K562 (cell line): ENCODE data around the gene FAM83G. TPM values are rescaled to one million over a fixed set of nuclear protein-coding genes. Genes with fewer than 3 reads are reported as not detected.

Experiments
- ATAC-seq: fragments of 200-7000 bp; cut with Tn5 transposase; 3 replicates; pipeline ENCODE4 v1.9.1; 2020; ENCODE audit warnings: moderate library complexity
- BruUV-seq: library from RNA; stranded (reverse); fragments of 400-500 nt; replicated peaks from 2 replicates; lab custom pipeline; 2021; lab: Mats Ljungman, UMichigan
- CTCF ChIA-PET: fragments of 300-600 bp; formaldehyde crosslinking; extraction: SDS; loops from one replicate; lab custom pipeline; 2021; ENCODE audit warnings: low intra/inter-chr PET ratio; lab: Yijun Ruan, JAX
- POLR2A ChIA-PET: fragments of 300-600, 350-650 bp; sonication (Branson Sonifier 250); formaldehyde crosslinking; extraction: SDS; loops from one replicate; lab custom pipeline; 2021; ENCODE audit warnings: antibody characterized with exemption, inconsistent platforms; lab: Yijun Ruan, JAX
- DNase-seq, 4 experiments: peaks; one replicate each; pipeline versions ENCODE4 v3.0.0 to v3.0.0-alpha.2; 2011 to 2018; ENCODE audit warnings: low spot score in 3 of 4, mixed read lengths in 3 of 4; ENCODE audit errors: extremely low read depth in 1 of 4
- FAIRE-seq: peaks from 2 replicates; lab custom pipeline; 2011; peaks lifted over from hg19 to GRCh38; lab: Jason Lieb, UNC
- H2AFZ ChIP-seq: 2 replicates; pipeline ENCODE4 v1.6.0; 2011; ENCODE audit warnings: low read depth, low read length, control low read depth, inconsistent platforms
- H3K27ac ChIP-seq: fragments of 200-600 bp; 3 replicates; pipeline ENCODE4 v1.8.0; 2011; ENCODE audit warnings: low read depth, mild to moderate bottlenecking, control low read depth, inconsistent platforms, low read length, moderate library complexity, mixed read lengths; ENCODE audit errors: extremely low read depth
- H3K27me3 ChIP-seq, 2 experiments: fragments of 300-600 bp in 1 of 2; 2 replicates in 1 of 2; 3 replicates in 1 of 2; pipeline versions ENCODE4 v1.6.0 to v1.8.0; 2011; ENCODE audit warnings: inconsistent platforms in 2 of 2, low read length in 2 of 2, mild to moderate bottlenecking in 1 of 2, mixed read lengths in 1 of 2, moderate library complexity in 1 of 2; ENCODE audit not compliant: control insufficient read depth in 2 of 2, insufficient read depth in 2 of 2
- H3K36me3 ChIP-seq: fragments of 300-600 bp; 3 replicates; pipeline ENCODE4 v1.8.0; 2011; ENCODE audit warnings: mild to moderate bottlenecking, low read length, inconsistent platforms; ENCODE audit not compliant: control insufficient read depth, insufficient read depth
- H3K4me1 ChIP-seq, 2 experiments: fragments of 200-600 bp in 1 of 2; replicated peaks in 1 of 2; 2 replicates in 1 of 2; 3 replicates in 1 of 2; pipeline versions ENCODE4 v1.5.1 to v1.8.0; 2011; ENCODE audit warnings: inconsistent platforms in 2 of 2, low read length in 2 of 2, mild to moderate bottlenecking in 1 of 2, mixed read lengths in 1 of 2, moderate library complexity in 1 of 2; ENCODE audit not compliant: control insufficient read depth in 2 of 2, insufficient read depth in 2 of 2
- H3K4me2 ChIP-seq: 2 replicates; pipeline ENCODE4 v1.6.1; 2011; ENCODE audit warnings: low read length, control low read depth, inconsistent platforms, mixed read lengths; ENCODE audit not compliant: insufficient read depth
- H3K4me3 ChIP-seq: fragments of 200-600 bp; sonication (generic), shearing (Covaris generic); 2 replicates; pipeline ENCODE4 v1.5.1; 2016; ENCODE audit warnings: control low read depth, inconsistent platforms
- H3K79me2 ChIP-seq: fragments of 200-600 bp; 3 replicates; pipeline ENCODE4 v1.8.0; 2011; ENCODE audit warnings: low read length, inconsistent platforms; ENCODE audit not compliant: control insufficient read depth, insufficient read depth
- H3K9ac ChIP-seq, 2 experiments: 2 replicates each; pipeline versions ENCODE4 v1.6.0 to v1.6.1; 2011; ENCODE audit warnings: low read depth in 2 of 2, low read length in 2 of 2, control low read depth in 1 of 2, inconsistent platforms in 1 of 2, mild to moderate bottlenecking in 1 of 2, mixed read lengths in 1 of 2; ENCODE audit not compliant: insufficient read depth in 1 of 2
- H3K9me1 ChIP-seq: one replicate; pipeline ENCODE4 v1.6.0; 2011; ENCODE audit warnings: inconsistent platforms, mild to moderate bottlenecking, low read length, moderate library complexity; ENCODE audit not compliant: control insufficient read depth, insufficient read depth
- H3K9me3 ChIP-seq: replicated peaks from 2 replicates; pipeline ENCODE4 v1.5.1; 2011; ENCODE audit warnings: low read depth, low read length, inconsistent platforms; ENCODE audit not compliant: control insufficient read depth, insufficient read depth
- H4K20me1 ChIP-seq: replicated peaks from 2 replicates; pipeline ENCODE4 v1.6.1; 2011; ENCODE audit warnings: low read length, inconsistent platforms, mixed read lengths; ENCODE audit not compliant: control insufficient read depth, insufficient read depth
- ARID1B ChIP-seq: fragments of 450-650 bp; IDR thresholded peaks from 2 replicates; pipeline ENCODE4 v1.6.1; 2016; ENCODE audit warnings: antibody characterized with exemption, mild to moderate bottlenecking, inconsistent platforms
- BMI1 ChIP-seq: fragments of 150-350 bp; IDR thresholded peaks from 2 replicates; pipeline ENCODE4 v1.6.1; 2014; ENCODE audit warnings: low read length
- CBX5 ChIP-seq: IDR thresholded peaks from 2 replicates; pipeline ENCODE4 v1.6.1; 2014; ENCODE audit warnings: low read depth, borderline replicate concordance
- CSDE1 ChIP-seq, 2 experiments: fragments of 450-650 bp; IDR thresholded peaks; 2 replicates each; pipeline ENCODE4 v1.6.1; 2016; ENCODE audit warnings: mild to moderate bottlenecking in 1 of 2
- FOSL1 ChIP-seq: fragments of 200-800 bp; sonication (Bioruptor generic); conservative IDR thresholded peaks from 2 replicates; pipeline ENCODE4 v1.6.1; 2016; ENCODE audit warnings: missing genetic modification characterization, missing compliant biosample characterization
- HDAC2 ChIP-seq: fragments of 450-650 bp; IDR thresholded peaks from 2 replicates; pipeline ENCODE4 v1.6.1; 2016; ENCODE audit warnings: mild to moderate bottlenecking
- HMG20B ChIP-seq: fragments of 250-450 bp; sonication (Bioruptor Pico); IDR thresholded peaks from 2 replicates; pipeline ENCODE4 v1.5.0; 2021; ENCODE audit warnings: mild to moderate bottlenecking
- MECOM ChIP-seq: fragments of 250-450 bp; sonication (Bioruptor Pico); IDR thresholded peaks from 2 replicates; pipeline ENCODE4 v1.8.0; 2022; ENCODE audit warnings: inconsistent platforms
- ZKSCAN3 ChIP-seq: fragments of 250-450 bp; sonication (Bioruptor Pico); IDR thresholded peaks from 2 replicates; pipeline ENCODE4 v1.4.0; 2020
- WGBS: fragments of 100-300 bp; shearing (Covaris generic); methylation state at CpG from one replicate; pipeline ENCODE4 v1.1.6; 2016; ENCODE audit warnings: low coverage, mixed read lengths; ENCODE audit not compliant: insufficient coverage; ENCODE audit errors: missing lambda C conversion rate; 5-methylcytosine and 5-hydroxymethylcytosine counted together
- in situ Hi-C: fragments of 300-500 bp; cut with MboI; formaldehyde crosslinking; loops from 4 replicates; pipeline ENCODE4 v1.15.0; 2018; ENCODE audit warnings: inconsistent platforms, mixed read lengths
- intact Hi-C: fragments of 100-400 bp; cut with micrococcal nuclease; formaldehyde crosslinking; loops from 2 replicates; pipeline ENCODE4 v1.14.2; 2022
- polyA plus RNA-seq, 8 experiments: library from polyadenylated mRNA; depleted of rRNA in 4 of 8; stranded (reverse) in 5 of 8; unstranded in 3 of 8; fragments of >200 nt; fragmentation: Nextera tagmentation in 2 of 8; fragmentation: Illumina TruSeq in 1 of 8; extraction: Ambion mirVana in 2 of 8; extraction: Trizol in 1 of 8; gene quantifications; 2 replicates each; pipeline versions ENCODE4 v1.2.1 to v1.2.3, GENCODE V29; 2011 to 2014; ENCODE audit warnings: inconsistent platforms in 1 of 8, missing spikeins in 1 of 8
- total RNA-seq, 7 experiments: library from RNA; depleted of rRNA in 6 of 7; stranded (reverse); fragments of >200 nt in 6 of 7; fragmentation: Illumina TruSeq in 2 of 7; extraction: Trizol in 2 of 7; gene quantifications; 2 replicates each; pipeline versions ENCODE4 v1.2.1 to v1.2.3, GENCODE V29; 2011 to 2021; ENCODE audit warnings: low replicate concordance in 1 of 7
- TF ChIP-seq, protein P1 (sequence below), 2 experiments: fragments of 450-650 bp in 1 of 2; sonication (generic) in 1 of 2; formaldehyde crosslinking in 1 of 2; IDR thresholded peaks; 2 replicates each; pipeline versions ENCODE4 v1.7.1 to v1.9.0; 2016 to 2022; ENCODE audit warnings: inconsistent platforms in 1 of 2, mild to moderate bottlenecking in 1 of 2, missing genetic modification reagents in 1 of 2
- TF ChIP-seq, protein P2 (sequence below), 2 experiments: IDR thresholded peaks; 2 replicates each; pipeline ENCODE4 v1.6.1; 2012; ENCODE audit warnings: improper control_type of control experiment in 2 of 2, low read depth in 2 of 2, low read length in 2 of 2, borderline replicate concordance in 1 of 2

FAM83G gene
- total and polyA plus RNA-seq, 9 of the 15 experiments (the other 6 are each of a cell fraction or from before 2014, with no cell fraction given), result 0.04 to 10.3 (median 4.5) TPM; not detected in 1

DNA sequence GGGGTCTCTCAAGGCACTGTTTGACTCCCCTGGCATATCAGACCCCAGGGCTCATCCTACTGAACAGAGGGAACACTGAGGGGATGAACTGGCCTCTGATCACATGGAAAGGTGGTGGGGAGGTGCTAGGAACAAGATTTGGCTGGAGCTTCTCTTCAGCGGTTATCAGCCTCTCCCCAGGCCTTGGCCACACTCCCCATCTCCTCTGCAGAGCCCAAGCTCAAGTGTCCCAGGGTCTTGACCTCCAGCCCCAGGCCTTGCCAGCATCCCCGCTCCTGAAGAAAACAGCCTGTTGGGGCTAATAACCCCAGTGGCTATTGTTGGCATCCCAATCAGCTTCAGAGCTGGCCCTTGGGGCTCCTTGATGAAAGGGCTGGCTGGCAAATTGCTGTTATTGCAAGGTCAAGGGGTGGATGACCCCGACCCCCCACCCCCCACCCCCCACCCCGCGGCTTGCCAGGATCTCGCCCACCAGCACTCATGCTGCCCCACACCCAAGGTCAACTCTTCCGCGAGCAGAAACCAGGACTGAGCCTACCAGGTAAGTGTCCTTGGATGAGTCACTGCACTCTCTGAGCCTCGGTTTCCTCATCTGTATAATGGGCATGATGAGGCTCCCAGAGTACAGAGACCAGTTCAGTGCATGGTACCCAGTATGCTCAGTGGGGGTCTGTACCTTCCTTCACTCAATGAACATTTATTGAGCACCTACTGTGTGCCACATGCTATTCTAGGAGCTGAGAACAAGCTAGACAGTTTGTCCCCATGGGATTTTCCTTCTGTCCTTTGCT lies 18.8 kb upstream of the FAM83G start:
- no peaks in the 10 kb centered on the region for H3K79me2 ChIP-seq
- H4K20me1 ChIP-seq, result no peaks in the 10 kb centered on the region
- in situ Hi-C loops (no loop called here), intact Hi-C loops (no loop called here)
- H3K4me3 ChIP-seq, result no peak overlapping the region
- 33% methylated on average over 5 of the region's 9 CpGs for WGBS
- FAIRE-seq, result no peak
- peak in 2 of 4 experiments; percentile 33 to 53 for DNase-seq
- no peaks in the 10 kb centered on the region for H3K9me3 ChIP-seq
- no peaks in the 10 kb centered on the region for H3K9me1 ChIP-seq
- BruUV-seq, result no TSS peak
- no peak overlapping the region for H2AFZ ChIP-seq
- H3K36me3 ChIP-seq, result no peaks in the 10 kb centered on the region
- no peak overlapping the region for H3K9ac ChIP-seq
- ATAC-seq, result peak; percentile 25; the same call in 2 of the 3 replicates
- POLR2A ChIA-PET, result interaction anchor here (0.7 to 1.3 kb wide), 2 partner anchors 11 to 19 kb away, joined by 3 read pairs; no protein-coding TSS in a partner anchor
- CTCF ChIA-PET, result no interaction called here
- H3K4me2 ChIP-seq, result no peak overlapping the region
- no peaks in the 10 kb centered on the region for H3K27me3 ChIP-seq
- peaks cover 12 to 36% of the 10 kb centered on the region in 2 experiments; a peak in 4 of 5 replicates for H3K4me1 ChIP-seq
- H3K27ac ChIP-seq, result no peak overlapping the region
- TF ChIP-seq CSDE1 (IDR thresholded peaks at IDR 0.05) (no peak), ARID1B (no peak), BMI1 (no peak), HMG20B (CRISPR knock-in tag) (no peak), HDAC2 (no peak), ZKSCAN3 (CRISPR knock-in tag) (no peak), MECOM (CRISPR knock-in tag) (no peak), CBX5 (no peak), FOSL1 (tag) (no peak)
- TF ChIP-seq, protein P1, sequence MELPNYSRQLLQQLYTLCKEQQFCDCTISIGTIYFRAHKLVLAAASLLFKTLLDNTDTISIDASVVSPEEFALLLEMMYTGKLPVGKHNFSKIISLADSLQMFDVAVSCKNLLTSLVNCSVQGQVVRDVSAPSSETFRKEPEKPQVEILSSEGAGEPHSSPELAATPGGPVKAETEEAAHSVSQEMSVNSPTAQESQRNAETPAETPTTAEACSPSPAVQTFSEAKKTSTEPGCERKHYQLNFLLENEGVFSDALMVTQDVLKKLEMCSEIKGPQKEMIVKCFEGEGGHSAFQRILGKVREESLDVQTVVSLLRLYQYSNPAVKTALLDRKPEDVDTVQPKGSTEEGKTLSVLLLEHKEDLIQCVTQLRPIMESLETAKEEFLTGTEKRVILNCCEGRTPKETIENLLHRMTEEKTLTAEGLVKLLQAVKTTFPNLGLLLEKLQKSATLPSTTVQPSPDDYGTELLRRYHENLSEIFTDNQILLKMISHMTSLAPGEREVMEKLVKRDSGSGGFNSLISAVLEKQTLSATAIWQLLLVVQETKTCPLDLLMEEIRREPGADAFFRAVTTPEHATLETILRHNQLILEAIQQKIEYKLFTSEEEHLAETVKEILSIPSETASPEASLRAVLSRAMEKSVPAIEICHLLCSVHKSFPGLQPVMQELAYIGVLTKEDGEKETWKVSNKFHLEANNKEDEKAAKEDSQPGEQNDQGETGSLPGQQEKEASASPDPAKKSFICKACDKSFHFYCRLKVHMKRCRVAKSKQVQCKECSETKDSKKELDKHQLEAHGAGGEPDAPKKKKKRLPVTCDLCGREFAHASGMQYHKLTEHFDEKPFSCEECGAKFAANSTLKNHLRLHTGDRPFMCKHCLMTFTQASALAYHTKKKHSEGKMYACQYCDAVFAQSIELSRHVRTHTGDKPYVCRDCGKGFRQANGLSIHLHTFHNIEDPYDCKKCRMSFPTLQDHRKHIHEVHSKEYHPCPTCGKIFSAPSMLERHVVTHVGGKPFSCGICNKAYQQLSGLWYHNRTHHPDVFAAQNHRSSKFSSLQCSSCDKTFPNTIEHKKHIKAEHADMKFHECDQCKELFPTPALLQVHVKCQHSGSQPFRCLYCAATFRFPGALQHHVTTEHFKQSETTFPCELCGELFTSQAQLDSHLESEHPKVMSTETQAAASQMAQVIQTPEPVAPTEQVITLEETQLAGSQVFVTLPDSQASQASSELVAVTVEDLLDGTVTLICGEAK (IDR thresholded peaks at IDR 0.05), result no peak
- TF ChIP-seq, protein P1 (CRISPR knock-in tag; IDR thresholded peaks at IDR 0.05), result no peak
- TF ChIP-seq, protein P2, sequence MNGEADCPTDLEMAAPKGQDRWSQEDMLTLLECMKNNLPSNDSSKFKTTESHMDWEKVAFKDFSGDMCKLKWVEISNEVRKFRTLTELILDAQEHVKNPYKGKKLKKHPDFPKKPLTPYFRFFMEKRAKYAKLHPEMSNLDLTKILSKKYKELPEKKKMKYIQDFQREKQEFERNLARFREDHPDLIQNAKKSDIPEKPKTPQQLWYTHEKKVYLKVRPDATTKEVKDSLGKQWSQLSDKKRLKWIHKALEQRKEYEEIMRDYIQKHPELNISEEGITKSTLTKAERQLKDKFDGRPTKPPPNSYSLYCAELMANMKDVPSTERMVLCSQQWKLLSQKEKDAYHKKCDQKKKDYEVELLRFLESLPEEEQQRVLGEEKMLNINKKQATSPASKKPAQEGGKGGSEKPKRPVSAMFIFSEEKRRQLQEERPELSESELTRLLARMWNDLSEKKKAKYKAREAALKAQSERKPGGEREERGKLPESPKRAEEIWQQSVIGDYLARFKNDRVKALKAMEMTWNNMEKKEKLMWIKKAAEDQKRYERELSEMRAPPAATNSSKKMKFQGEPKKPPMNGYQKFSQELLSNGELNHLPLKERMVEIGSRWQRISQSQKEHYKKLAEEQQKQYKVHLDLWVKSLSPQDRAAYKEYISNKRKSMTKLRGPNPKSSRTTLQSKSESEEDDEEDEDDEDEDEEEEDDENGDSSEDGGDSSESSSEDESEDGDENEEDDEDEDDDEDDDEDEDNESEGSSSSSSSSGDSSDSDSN (IDR thresholded peaks at IDR 0.05; ENCODE audit: borderline replicate concordance in 1 of 2, low read depth in 2 of 2, low read length in 2 of 2), result no peak
